NCI-H226 (cell line): ENCODE results near the gene PSMB10.
A peak's percentile ranks its signal among the peaks of the same experiment; 100 is the strongest.
"Not testable (repeated sequence)": the region's sequence is repeated elsewhere in the genome, so short reads cannot be mapped to it uniquely, and the experiment has no call there.

Experiments used
- DNase-seq: peaks from one replicate; pipeline ENCODE4 v3.0.0-alpha.2; 2015

PSMB10 gene

GRCh38 chr16:67936124-67936879, at the start of gene PSMB10:
Gene PSMB10 (minus strand): TSS chr16:67936850. CDS start chr16:67936749, 101 bp downstream.
- DNase-seq = peak; percentile 41

- DNase-seq = no peak
Measured at GRCh38 chr16:67982011-67982696, 45.5 kb upstream of the PSMB10 start.

- no peak for DNase-seq
Measured at GRCh38 chr16:67979955-67980678, 43.5 kb upstream of the PSMB10 start, which contains the start of gene DPEP3. Gene DPEP3 (minus strand): TSS chr16:67980499. CDS start chr16:67980380, 119 bp downstream.

- DNase-seq = no peak
Measured at GRCh38 chr16:67977469-67978227, 41.0 kb upstream of the PSMB10 start.

- no peak for DNase-seq
Measured at GRCh38 chr16:67977005-67977404, 40.4 kb upstream of the PSMB10 start.

- no peak for DNase-seq
Measured at GRCh38 chr16:67976205-67976604, 39.6 kb upstream of the PSMB10 start.

GRCh38 chr16:67975321-67976105, 38.9 kb upstream of the PSMB10 start:
- DNase-seq = no peak

GRCh38 chr16:67972285-67972684, 35.6 kb upstream of the PSMB10 start:
- DNase-seq = not testable (repeated sequence)

- no peak for DNase-seq
Measured at GRCh38 chr16:67971111-67971510, 34.5 kb upstream of the PSMB10 start.

- DNase-seq = no peak
Measured at GRCh38 chr16:67969254-67970039, 32.8 kb upstream of the PSMB10 start.

GRCh38 chr16:67968400-67969253, 32.0 kb upstream of the PSMB10 start, which contains the start of gene SLC12A4:
Gene SLC12A4 (minus strand): TSS chr16:67968637. CDS start chr16:67968553, 84 bp downstream.
- DNase-seq = peak; percentile 71

GRCh38 chr16:67967958-67968399, 31.3 kb upstream of the PSMB10 start:
- no peak for DNase-seq

- no peak for DNase-seq
Measured at GRCh38 chr16:67967183-67967957, 30.7 kb upstream of the PSMB10 start.

GRCh38 chr16:67966549-67967182, 30.0 kb upstream of the PSMB10 start:
- peak; percentile 78 for DNase-seq

- DNase-seq = no peak
Measured at GRCh38 chr16:67965668-67966548, 29.3 kb upstream of the PSMB10 start.

GRCh38 chr16:67964477-67965131, 28.0 kb upstream of the PSMB10 start:
- no peak for DNase-seq
